Stimulated activated CD8-positive, alpha-beta memory T cell treated with anti-CD3 and anti-CD28 coated beads, Interleukin-12 subunit alpha, Interleukin-12 subunit beta, amount 100 ng/mL, for 24 hours (primary cell): ENCODE data around the gene SETDB2.

Experiments used
- DNase-seq: peaks from one replicate; pipeline ENCODE4 v3.0.0-alpha.2; 2020; ENCODE audit errors: extremely low read depth

Gene SETDB2

DNA sequence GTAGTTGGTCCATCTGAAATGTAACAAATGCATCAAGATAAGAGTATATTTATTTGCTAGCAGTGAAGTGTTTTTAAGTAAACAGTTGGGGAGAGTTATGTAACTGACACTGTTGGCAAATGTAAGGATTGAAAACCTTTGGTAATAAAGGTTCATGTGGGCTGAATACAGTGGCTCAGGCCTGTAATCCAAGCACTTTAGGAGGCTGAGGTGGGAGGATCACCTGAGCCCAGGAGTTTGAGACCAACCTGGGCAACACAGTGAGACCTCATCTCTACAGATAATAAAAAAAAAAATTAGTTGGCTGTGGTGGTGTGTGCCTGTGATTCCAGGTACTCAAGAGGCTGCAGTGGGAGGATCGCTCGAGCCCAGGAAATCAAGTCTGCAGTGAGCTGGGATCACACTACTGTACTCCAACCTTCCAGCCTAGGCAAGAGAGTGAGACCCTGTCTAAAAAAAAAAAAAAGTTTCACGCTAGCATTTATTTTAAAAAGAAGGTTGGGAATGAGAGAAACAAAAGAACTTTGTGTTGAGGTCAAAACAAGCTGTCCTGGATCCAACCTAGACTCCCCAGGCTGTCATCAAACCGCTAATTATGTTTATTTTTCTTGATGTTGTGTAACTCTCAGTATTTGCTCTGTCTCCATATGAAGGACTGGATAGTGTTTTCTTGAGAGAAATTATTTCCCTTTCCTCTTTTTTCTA lies 20.7 kb downstream of the SETDB2 start:
- no peak for DNase-seq

DNA sequence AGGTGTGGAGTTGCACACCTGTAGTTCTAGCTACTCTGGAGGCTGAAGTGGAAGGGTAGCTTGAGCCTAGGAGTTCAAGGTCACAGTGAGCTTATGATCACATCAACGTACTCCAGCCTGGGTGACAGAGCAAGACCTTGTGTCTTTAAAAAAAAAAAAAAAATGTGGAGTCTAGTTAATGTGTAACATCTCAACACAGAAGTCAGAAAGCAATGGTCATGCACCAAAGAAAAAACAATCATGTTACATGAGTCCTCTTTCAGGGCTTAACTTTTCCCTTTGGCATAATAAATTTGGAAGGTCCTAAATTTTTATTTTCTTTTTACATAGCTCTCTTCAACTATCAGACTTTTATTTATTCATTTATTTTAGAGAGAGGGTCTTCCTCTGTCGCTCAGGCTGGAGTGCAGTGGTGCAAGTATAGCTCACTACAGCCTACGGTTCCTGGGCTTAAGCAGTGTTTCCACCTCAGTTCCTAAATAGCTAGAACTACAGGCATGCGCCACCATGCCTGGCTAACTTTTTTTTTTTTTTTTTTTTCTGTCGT lies 22.3 kb downstream of the SETDB2 start:
- DNase-seq, result no peak

DNA sequence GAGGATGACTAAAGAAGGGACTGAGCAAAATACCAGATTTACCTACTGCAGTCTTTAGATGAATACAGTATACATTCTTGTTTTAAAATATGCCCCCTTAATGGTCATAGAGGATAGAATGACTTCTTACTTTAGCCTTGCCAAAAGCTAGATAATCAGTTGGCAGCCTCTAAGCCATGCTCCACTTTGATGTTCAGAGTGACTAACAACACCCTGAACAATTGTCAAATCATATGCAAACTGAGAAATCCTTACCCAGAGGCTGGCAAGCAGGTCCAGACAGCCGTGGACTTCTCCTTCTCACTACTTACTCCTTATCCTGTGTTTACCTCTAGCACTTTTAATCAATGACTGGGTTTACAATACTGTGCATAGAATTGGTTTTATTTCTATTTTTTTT lies 28.1 kb downstream of the SETDB2 start:
- DNase-seq, result no peak

DNA sequence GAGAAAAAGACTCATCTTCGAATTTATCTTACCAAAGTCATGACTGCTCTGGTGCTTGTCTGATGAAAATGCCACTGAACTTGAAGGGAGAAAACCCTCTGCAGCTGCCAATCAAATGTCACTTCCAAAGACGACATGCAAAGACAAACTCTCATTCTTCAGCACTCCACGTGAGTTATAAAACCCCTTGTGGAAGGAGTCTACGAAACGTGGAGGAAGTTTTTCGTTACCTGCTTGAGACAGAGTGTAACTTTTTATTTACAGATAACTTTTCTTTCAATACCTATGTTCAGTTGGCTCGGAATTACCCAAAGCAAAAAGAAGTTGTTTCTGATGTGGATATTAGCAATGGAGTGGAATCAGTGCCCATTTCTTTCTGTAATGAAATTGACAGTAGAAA lies 32.5 kb downstream of the SETDB2 start:
- no peak for DNase-seq

DNA sequence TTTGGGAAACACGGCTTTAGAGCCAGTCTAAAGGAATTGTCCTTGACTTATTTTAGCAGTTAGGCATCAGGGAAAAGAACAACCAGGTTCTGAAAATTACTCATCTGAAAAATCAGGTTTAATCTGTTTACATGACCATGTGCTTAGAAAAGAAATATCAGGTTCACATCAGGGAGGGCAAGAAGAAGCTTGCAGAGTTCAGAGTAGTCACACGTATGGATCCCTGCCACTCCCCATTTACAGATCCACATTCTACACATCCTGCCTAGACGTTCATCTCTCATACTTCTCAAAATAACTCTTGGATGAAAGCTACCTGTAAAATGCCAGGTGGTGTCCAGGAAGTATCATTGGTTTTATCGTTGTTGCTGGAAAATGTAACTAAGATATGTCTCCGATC lies 37.7 kb downstream of the SETDB2 start:
- no peak for DNase-seq

DNA sequence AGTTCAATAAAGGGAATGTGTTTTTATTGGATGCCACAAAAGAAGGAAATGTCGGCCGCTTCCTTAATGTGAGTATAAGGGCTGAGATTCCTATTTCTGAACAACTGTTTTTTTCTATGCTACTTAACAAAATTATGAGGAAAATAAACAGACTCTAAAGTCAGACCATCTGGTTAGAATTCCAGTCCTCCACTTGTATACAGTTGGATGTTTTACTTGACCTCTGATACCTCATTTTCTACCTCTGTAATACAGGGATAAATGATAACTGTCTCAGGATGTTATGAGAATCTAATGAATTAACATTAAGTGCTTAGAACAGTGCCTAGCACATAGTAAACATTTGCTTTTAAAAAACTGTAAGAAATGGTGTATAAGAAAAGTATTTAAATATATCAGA lies 44.5 kb downstream of the SETDB2 start:
- DNase-seq, result no peak

DNA sequence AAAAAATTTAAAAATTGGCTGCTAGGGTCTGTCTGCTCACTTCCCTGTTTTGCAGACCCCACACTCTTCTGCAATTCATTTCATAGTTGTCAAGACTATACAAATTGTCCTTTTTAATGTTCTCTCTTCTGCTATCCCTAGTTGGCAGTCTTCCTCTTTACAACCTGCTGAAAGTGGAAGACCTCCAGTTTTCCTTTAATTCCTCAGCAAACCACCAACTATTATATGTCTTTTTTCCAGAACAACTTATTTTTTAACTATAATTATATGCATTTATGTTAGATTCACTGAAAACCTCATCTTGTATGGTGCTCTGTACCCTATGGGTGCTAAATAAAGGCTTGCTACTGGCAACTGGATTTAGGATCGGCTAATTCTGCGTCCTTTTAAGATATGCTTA lies 50.6 kb downstream of the SETDB2 start:
- DNase-seq, result no peak

DNA sequence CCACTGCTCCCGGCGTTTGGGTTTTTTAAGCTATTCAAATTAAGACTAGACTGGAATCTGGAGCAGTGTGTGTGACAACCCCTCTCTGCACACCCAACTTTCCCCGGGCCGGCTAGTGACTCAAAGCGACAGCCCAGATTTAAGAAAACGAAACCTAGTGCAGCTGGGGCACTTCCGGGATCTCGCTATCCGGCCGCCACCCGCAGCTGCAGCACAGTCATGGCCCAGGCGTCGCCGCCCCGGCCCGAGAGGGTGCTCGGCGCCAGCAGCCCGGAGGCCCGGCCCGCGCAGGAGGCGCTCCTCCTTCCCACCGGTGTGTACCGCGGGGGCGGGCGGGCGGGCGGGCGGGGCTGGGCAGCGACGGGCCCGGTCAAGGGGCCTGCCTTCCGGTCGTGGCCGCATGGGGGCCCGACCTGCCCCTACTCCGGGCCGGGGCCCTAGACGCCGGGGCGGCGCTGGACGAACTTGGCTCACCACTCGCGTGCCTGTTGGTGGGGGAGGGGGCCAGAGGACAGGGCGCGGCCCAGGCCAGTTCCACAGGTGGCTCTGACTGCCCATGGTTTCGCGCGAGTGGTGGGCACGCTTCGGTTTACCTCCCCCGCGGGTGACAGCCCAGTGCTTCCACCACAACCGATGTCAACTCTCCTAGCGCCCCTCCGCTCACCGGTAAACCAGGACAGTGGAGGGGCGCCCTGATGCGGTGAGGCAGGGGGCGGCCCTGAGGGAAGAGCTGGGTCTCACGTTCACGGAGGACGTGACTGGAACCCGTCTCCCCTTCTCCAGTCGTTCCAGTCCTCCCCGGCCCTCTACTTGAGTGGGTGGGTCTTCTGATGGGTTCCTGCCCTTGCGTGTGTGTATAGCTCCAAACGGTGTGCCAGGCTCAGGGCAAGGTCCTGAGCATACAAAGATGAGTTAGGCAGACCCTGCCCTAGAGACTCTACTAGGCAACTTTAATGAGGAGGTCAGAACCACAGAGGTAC lies 52.0 kb downstream of the SETDB2 start, which contains the start of gene PHF11:
PHF11 (plus strand) TSS at position 171 of the 980 bp plus-strand sequence; CDS start at position 220, 49 bp downstream.
- peak; percentile 71 for DNase-seq

DNA sequence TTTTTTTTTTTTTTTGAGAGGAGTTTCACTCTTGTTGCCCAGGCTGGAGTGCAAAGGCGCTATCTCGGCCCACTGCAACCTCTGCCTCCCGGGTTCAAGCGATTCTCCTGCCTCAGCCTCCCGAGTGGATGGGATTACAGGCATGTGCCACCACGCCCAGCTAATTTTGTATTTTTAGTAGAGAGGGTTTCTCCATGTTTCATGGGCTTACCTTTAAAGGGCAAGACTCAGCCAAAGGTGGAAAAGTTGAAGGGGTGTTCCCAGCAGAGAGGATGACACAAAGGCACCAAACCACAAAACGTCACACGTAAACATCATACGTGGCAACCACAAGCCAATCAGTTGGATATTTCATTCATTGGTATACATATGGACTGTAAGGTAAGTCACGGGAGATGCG lies 52.8 kb downstream of the SETDB2 start:
- peak; percentile 21 for DNase-seq

DNA sequence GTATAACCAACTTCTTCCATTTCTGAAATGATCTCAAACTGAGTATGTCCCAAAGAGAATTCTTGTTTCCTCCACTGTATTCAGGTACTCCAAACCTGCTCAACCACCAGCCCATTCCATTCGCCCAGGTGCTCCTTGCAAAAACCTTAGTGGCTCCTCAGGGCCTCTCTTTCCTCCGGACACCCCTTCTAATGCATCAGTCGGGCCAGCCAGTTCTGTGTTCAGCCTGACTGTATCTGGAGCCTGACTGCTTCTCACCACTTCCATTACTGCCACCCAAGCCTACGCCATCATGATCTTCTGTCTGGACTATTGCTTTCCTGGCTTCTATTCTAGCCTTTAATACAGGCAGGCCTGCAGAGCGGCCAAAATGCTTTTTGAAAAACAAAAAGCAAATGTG lies 53.2 kb downstream of the SETDB2 start:
- DNase-seq, result no peak

DNA sequence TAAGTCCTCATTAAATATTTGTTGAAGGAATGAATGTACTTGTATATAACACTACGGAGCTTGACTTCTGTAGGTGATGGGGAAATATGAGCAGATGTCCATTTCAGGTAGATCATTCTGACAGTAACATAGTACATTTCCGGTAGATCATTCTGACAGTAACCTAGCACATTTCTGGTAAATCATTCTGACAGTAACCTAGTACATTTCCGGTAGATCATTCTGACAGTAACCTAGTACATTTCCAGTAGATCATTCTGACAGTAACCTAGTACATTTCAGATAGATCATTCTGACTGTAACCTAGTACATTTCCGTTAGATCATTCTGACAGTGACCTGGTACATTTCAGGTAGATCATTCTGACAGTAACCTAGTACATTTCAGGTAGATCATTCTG lies 54.1 kb downstream of the SETDB2 start:
- no peak for DNase-seq

DNA sequence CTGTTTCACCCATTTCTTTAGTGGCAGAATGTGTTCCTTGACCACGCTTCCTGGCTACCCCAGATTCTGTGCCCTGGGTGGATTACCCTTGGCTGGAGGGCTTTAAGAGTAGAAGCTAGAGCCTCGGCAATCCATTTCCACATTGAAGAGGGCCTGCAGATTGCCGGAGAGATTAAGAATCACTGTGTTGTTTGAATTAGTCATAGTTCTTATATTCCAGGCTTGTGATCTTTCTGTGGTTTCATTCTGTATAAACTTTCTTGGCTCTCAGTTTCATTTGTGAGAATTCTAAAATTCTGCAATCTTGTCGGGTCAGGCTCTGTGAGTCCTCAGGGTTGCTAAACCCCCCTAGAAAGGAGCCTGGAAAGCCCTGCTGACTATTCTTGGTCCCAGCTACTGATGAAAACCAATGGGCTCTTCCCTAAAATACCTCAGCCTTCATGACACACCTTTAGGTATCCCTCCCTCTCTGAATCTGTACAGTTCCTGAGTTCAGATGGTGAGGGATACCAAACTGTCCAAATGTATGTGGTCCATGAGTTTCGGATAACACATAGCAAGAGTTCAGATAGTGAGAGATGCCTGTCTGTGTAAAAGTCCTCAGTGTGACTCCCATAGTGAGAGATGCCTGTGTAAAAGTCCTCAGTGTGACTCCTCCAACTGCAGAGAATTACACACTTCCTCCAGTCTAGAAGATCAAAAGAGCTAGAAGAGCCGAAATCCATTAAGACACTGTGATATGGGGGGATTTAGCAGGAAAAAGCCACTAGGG lies 56.0 kb downstream of the SETDB2 start:
- DNase-seq, result no peak

DNA sequence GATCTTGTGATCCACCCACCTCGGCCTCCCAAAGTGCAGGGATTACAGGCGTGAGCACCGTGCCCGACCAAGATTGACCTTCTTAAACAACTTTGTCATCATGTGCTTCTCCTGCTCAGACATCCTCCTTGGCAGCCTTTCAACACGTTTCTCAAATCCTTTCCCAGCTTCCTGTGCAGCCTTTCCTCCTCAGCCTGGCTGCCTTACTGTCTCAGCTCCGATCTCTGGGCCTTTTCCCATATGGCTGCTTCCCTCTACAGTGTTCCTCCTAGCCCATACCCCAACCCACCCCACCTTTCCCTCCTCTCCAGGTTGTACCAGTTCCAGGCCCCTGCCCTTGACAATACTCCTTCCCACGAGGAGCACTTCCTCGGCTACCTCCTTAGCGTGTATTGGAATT lies 58.9 kb downstream of the SETDB2 start:
- DNase-seq, result no peak

DNA sequence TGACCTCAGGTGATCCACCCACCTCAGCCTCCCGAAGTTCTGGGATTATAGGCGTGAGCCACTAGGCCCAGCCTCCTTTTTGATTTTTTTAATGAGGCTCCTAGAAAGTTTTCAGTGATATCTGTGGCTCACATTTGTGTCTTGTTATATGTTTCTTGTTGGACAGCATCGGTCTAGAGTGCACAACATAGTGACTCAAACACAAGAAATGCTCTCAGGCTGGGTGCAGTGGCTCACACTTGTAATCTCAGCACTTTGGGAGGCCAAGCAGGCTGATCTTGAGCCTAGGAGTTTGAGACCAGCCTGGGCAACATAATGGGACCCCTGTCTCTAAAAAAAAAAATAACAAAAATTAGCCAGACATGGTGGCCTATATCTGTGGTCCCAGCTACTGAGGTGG lies 59.9 kb downstream of the SETDB2 start:
- no peak for DNase-seq

DNA sequence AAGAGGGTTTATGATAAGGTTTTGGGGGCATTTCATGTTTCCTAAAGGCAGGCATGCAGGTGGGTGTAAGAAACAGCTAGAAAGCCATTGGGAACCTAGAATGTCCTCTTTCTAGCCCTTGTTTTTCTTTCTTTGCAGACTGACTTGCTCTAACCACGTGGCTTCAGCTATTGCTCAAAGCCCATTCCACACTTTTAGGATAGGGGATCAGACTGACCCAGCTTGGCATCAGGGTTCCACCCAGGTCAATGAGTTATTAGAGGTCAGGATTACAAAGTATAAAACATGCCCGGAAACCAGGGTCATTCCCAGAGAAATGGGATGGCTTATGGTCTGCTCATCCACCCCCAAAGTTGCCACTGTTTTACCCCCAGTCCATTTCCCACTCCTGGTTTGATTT lies 68.5 kb downstream of the SETDB2 start:
- no peak for DNase-seq

DNA sequence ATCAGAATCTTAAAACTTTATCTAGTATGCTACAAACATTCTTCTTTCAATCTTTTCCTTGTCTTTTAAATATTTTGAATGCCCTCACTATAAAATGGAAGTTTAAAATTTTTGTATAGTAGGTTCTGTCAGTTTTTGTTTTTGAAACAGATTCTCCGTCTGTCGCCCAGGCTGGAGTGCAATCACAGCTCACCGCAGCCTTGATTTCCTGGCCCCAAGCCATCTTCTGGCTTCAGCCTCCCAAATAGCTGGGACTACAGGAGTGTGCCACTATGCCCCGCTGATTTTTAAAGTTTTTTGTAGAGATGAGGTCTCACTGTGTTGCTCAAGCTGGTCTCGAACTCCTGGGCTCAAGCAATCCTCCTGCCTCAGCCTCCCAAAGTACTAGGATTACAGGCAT lies 72.4 kb downstream of the SETDB2 start:
- DNase-seq, result no peak

DNA sequence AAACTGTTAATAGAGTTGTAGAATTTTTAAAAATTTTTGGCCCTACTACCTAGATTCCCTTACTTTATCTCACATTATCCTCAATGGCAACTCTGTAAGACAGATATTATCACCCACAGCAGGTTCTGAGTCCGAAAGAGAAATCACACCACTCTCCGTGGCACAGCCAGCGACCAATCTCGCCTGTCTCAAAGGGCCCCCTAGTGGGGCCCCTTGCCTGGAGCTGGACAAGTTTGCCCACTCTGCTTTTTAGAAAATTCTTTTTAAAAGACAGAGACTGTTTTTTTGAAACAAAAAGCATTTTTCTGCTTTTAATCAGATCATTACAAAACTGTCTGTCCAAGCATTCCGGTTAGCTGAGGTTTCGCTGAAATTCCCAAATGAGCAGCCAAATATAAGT lies 73.4 kb downstream of the SETDB2 start:
- no peak for DNase-seq

DNA sequence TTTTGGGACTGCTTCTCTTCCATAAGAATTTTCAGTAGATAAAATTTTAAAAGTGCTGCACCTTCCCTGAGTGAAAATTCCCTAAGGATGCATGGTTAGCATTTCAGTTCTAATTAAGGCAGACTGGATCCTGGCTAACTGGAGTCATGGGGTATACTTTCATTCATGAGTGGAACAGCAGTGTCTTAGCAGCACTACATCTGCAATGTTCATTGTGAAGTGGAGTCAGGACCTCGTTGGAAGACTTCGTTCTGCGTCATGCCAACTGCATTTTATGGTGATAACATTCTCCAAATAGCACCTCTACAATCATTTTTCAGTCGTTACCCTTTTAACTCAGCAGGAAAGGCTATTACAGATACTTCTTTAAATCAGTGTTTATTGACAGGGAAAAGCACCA lies 77.2 kb downstream of the SETDB2 start:
- no peak for DNase-seq

DNA sequence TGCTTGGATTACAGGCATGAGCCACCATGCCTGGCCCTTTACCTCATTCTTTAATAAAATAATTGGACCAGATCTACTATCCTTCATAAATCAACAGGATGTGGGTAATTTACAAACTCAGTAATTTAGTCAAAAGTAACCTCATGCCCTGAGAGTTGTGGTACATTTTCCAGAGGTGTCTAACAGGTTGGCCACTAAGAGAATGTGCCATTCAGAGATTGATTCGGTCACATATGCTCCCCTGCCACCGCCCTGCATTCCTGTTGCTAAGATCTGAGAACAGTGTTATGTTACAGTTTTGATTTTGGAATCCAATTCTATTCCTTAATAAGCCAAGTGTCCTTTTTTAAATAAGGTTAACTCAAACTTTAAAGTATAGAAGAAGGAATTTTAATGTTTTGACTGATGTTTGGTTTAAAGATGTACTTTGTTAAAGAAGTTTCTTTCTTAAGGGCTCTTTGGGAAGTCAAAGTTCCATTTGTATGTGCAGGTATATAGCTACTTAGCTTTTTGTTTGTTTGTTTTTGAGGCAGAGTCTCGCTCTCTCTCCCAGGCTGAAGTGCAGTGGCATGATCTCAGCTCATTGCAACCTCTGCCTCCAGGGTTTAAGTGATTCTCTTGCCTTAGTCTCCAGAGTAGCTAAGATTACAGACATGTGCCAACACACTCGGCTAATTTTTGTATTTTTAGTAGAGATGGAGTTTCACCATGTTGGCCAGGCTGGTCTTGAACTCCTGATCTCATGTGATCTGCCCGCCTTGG lies 80.8 kb downstream of the SETDB2 start:
- DNase-seq, result no peak

DNA sequence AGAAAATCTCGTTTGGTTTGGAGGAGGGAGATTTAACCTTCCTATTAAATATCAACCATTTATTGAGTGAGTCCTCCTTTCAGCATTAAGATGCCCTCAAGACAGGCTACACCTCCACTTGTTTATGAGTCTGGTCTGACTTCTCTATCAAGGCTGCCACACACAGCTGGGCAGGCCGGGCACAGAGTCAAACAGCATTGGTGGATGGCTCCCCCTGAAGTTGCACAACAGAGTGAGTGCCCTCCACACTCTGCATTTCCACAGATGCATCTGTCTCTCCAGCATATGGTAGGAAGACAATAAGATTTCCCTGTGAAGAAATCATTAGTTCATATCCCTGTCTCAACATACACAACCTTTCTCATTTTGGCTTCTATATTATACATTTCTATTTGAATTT lies 83.0 kb downstream of the SETDB2 start:
- no peak for DNase-seq

DNA sequence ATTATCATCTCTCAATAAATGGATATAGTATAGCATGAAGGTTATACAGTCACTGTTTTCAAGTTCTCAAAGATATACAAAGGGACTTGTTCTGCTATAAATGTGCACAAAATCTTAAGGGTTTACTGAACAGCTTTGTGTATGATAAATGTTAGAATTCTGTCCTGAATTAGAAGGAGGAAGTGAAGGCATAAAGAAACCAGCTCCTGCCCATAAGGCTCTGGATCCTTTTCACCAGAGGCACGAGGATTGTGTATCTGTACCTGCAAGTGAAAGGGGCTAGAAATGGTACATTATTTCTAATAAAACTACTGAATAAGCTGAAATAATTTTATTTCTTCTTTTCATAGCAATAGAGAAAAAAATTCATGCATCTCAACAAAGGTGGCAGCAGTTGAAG lies 84.1 kb downstream of the SETDB2 start:
- no peak for DNase-seq
